GM10266 (cell line): ENCODE measurements around the gene PSPH.
"Not testable (repeated sequence)": the region's sequence is repeated elsewhere in the genome, so short reads cannot be mapped to it uniquely, and the experiment has no call there.

Experiments used
- DNase-seq: peaks from one replicate; pipeline ENCODE4 v3.0.0; 2012; ENCODE audit errors: extremely low spot score
- CTCF ChIP-seq: IDR thresholded peaks from 2 replicates; pipeline ENCODE4 v1.5.1; 2012; ENCODE audit warnings: mild to moderate bottlenecking, low read depth; ENCODE audit not compliant: control insufficient read depth, insufficient read depth; ENCODE audit errors: missing control alignments

Gene PSPH

GRCh38 chr7:56033671-56034432, 17.4 kb downstream of the PSPH start:
- DNase-seq: peak; percentile 72
- peak; percentile 18 for TF ChIP-seq CTCF

GRCh38 chr7:56032578-56032977, 18.7 kb downstream of the PSPH start:
- not testable (repeated sequence) for DNase-seq

- DNase-seq: not testable (repeated sequence)
Observed at GRCh38 chr7:56031556-56031955, 19.7 kb downstream of the PSPH start.

GRCh38 chr7:56030340-56030739, 20.9 kb downstream of the PSPH start:
- no peak for DNase-seq
- TF ChIP-seq CTCF: no peak

- TF ChIP-seq CTCF: no peak
- DNase-seq: no peak
Observed at GRCh38 chr7:56028942-56029630, 22.2 kb downstream of the PSPH start.

- DNase-seq: no peak
- no peak for TF ChIP-seq CTCF
Observed at GRCh38 chr7:56026538-56026937, 24.7 kb downstream of the PSPH start.

- no peak for DNase-seq
- no peak for TF ChIP-seq CTCF
Observed at GRCh38 chr7:56023500-56023899, 27.7 kb downstream of the PSPH start.

- DNase-seq: no peak
- no peak for TF ChIP-seq CTCF
Observed at GRCh38 chr7:56019501-56019900, 31.7 kb downstream of the PSPH start.

- DNase-seq: not testable (repeated sequence)
Observed at GRCh38 chr7:56017015-56017414, 34.2 kb downstream of the PSPH start.
